ENCODE measurements around the gene S1PR4. TPM values are rescaled to one million over a fixed set of nuclear protein-coding genes. Genes with fewer than 3 reads are reported as not detected.
A peak's percentile ranks its signal among the peaks of the same experiment; 100 is the strongest.

S1PR4 gene
- total RNA-seq, 4 donors from 2014 or later = 1.6 to 9.9 (median 2.5) TPM

DNA sequence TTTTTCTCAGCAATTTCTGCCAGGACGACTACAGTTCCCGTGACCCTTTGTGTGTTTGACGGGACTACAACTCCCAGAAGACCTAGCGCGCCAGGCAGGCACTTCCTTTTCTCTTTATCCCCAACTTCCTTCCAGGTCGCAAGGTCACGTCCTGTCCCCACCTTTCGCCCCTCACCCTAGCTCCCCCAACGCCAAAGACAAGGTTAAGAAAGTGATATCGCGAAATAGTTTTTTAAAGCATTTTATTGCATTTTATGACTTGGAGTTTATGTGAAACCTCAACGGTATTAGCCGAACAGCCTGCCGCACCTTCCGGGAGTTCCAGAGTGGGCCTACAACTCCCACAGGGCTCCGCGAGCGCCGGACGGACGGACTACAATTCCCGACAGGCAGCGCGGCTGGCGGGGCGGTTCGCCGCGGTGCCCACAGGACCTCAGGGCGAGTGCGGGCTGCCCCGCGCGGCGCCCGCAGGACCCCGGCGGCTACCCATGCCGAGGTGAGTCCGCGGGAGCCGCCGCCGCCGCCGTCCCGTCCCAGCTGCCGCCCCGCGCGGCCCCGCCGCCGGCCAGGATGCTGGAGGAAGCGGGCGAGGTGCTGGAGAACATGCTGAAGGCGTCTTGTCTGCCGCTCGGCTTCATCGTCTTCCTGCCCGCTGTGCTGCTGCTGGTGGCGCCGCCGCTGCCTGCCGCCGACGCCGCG lies 7.0 kb downstream of the S1PR4 start, which contains the start of gene NCLN:
TSS of gene NCLN (plus strand) at position 470 of the 699 bp plus-strand sequence. CDS start at position 571, 101 bp downstream.
- TF ChIP-seq POLR2A (IDR thresholded peaks at IDR 0.05) = peak; percentile 33 to 72
- TF ChIP-seq, protein P1, sequence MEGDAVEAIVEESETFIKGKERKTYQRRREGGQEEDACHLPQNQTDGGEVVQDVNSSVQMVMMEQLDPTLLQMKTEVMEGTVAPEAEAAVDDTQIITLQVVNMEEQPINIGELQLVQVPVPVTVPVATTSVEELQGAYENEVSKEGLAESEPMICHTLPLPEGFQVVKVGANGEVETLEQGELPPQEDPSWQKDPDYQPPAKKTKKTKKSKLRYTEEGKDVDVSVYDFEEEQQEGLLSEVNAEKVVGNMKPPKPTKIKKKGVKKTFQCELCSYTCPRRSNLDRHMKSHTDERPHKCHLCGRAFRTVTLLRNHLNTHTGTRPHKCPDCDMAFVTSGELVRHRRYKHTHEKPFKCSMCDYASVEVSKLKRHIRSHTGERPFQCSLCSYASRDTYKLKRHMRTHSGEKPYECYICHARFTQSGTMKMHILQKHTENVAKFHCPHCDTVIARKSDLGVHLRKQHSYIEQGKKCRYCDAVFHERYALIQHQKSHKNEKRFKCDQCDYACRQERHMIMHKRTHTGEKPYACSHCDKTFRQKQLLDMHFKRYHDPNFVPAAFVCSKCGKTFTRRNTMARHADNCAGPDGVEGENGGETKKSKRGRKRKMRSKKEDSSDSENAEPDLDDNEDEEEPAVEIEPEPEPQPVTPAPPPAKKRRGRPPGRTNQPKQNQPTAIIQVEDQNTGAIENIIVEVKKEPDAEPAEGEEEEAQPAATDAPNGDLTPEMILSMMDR (IDR thresholded peaks at IDR 0.05) = peak in 1 of 6 experiments; percentile 25
- Histone ChIP-seq H3K27ac (peak within 1 kb of the TSS; percentile 68 to 97 (median 83)), H3K9me3 (no peaks in the 10 kb centered on the region), H3K27me3 (no peaks in the 10 kb centered on the region), H3K36me3 (no peaks in the 10 kb centered on the region), H3K4me1 (peaks cover 6 to 30% (median 23%) of the 10 kb centered on the region in 4 donors), H3K4me3 (peak within 1 kb of the TSS; percentile 72 to 97 (median 90))
- peak; percentile 91 to 98 (median 97) for DNase-seq

DNA sequence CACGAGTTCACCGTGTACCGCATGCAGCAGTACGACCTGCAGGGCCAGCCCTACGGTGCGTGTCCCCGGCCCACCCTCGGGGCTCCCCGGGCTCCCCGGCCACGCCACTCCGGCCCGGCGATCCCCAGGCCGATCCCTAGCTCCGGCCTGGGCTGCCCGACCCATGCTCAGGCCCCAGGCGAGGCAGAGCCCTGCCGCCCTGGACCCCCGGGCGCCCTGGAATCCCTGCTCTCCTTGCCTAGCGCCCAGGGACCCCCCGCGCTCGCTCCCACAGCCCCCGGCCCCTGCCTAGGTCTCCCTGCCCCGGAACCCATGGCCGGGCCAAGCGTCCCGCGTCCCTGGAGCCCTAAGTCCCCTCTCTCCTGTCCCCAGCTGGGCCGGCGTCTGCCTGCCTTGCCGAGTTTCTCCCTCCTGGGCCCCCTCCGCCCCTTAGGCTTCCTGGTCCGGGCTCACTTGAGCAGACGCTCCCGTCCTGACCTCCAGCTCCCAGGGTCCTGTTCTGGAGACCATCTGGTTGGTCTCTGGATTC lies 7.7 kb downstream of the S1PR4 start:
- peak overlapping the region; percentile 68 to 97 (median 83) for H3K27ac ChIP-seq

DNA sequence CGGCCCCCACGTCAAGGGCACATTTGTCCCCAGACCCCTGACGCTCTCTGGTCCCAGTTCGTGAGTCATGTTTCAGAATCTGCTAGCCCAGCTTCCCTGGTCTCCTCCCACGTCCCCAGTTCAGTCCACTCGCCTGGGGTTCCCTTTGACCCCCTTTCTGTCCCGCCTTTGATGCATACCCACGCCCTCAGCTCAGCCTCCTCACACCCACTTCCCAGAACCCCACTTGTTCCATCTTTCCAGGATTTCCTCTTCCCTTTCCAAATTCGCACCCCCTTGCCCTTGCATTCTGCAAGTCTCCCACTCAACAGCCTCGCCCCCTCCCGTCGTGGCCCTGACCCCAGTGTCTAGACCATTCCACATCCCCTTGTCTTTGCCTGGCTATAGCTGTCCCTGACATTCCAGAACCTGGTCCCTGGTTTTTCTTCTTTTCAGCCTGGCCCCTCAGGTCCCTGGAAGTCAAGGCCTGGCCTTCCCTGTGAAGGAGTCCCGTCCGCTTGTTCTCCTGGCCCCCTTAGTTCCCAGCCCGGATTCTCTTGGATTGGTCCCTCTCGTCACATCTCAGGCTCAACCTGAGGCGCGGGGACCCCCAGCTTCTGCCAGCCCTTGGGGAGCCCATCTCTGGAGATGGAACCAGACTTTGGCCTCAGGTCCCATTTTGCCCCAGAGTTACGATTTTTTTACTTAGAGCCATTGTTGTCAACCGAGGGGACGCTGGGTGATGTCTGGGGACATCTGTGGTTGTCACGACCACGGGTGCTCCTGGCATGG lies 8.5 kb downstream of the S1PR4 start:
- no peak for DNase-seq
- H3K27ac ChIP-seq = peak overlapping the region in 3 of 4 donors; percentile 68 to 97 (median 83)

More for the DNA sequence above, 7.7 kb downstream of the S1PR4 start:
- peak in 1 of 3 donors; percentile 61 for DNase-seq
- TF ChIP-seq, protein P1 (IDR thresholded peaks at IDR 0.05) = no peak
- peak in 1 of 2 donors; percentile 11 for TF ChIP-seq POLR2A (IDR thresholded peaks at IDR 0.05)
- Histone ChIP-seq H3K36me3 (no peaks in the 10 kb centered on the region), H3K4me3 (peak overlapping the region; percentile 72 to 97 (median 90)), H3K4me1 (peaks cover 6 to 30% (median 23%) of the 10 kb centered on the region in 4 donors), H3K27me3 (no peaks in the 10 kb centered on the region), H3K9me3 (no peaks in the 10 kb centered on the region)

DNA sequence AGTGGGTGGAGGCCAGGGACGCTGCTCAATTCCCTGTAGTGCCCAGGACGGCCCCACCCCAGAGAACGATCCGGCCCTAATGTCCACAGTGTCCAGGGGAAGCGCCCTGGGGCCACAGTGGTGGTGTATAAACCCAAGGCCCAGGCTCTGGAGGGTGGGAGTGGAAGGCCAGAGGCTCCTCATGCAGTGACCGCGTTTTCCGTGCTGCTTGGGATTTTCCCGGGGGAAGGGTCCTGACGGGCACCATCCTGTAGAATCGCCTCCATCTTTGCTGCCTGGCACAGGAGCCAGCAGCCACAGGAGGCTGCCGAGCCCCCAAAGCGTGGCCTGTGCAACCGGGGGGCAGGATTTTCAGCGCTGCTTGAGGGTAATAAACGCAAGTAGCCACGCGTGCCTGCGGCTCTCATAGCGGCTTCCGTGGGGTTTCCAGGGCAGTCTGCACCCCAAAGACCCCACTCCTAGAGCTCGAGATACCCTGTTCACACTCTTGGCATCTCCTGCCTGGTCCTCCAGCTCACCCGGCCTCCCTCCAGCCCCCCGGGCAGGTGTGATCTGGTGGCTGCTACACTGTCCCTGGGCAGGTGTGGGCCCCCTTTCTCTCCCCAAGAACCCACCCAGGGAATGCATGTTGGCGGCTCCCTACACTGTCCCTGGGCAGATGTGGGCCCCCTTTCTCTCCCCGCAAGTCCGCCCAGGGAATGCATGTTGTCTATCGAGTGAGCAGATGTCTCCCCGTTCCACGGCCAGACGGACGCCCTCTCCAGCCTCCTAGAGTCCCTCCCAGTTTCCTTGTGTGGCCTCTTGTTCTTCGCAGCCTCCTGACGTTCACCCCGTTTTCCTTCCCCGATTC lies 9.3 kb downstream of the S1PR4 start:
- peaks cover 6 to 25% (median 22%) of the 10 kb centered on the region in 4 donors for H3K4me1 ChIP-seq
- H3K27ac ChIP-seq = peak overlapping the region in 3 of 4 donors; percentile 68 to 97 (median 90)
- H3K36me3 ChIP-seq = peaks cover 0 to 3% (median 0%) of the 10 kb centered on the region in 3 donors
- no peaks in the 10 kb centered on the region for H3K9me3 ChIP-seq
- TF ChIP-seq POLR2A (IDR thresholded peaks at IDR 0.05) = no peak
- TF ChIP-seq, protein P1 (IDR thresholded peaks at IDR 0.05) = no peak
- H3K4me3 ChIP-seq = peak overlapping the region in 2 of 4 donors; percentile 88 to 97
- no peak for DNase-seq
- no peaks in the 10 kb centered on the region for H3K27me3 ChIP-seq

More for the DNA sequence above, 8.5 kb downstream of the S1PR4 start:
- TF ChIP-seq, protein P1 (IDR thresholded peaks at IDR 0.05) = no peak
- peak in 1 of 2 donors; percentile 33 for TF ChIP-seq POLR2A (IDR thresholded peaks at IDR 0.05)
- Histone ChIP-seq H3K4me1 (peaks cover 6 to 25% (median 22%) of the 10 kb centered on the region in 4 donors), H3K4me3 (peak overlapping the region; percentile 72 to 97 (median 90)), H3K9me3 (no peaks in the 10 kb centered on the region), H3K27me3 (no peaks in the 10 kb centered on the region), H3K36me3 (no peaks in the 10 kb centered on the region)

Data from Peyer's patch (tissue), 4 donors.